Muscle of back (tissue), 11 donors: ENCODE results near the gene GPR108. TPM values are rescaled to one million over a fixed set of nuclear protein-coding genes. Genes with fewer than 3 reads are reported as not detected.

ENCODE experiments used
- DNase-seq, 3 donors: peaks; one replicate each; pipeline versions ENCODE4 v3.0.0 to v3.0.0-alpha.2; 2013
- polyA plus RNA-seq, 10 donors: library from polyadenylated mRNA; unstranded; fragments of 120-200 nt; gene quantifications; one replicate each; pipeline ENCODE4 v1.2.1, GENCODE V29; 2013; ENCODE audit not compliant: insufficient read length in 10 of 10

The GPR108 gene
- polyA plus RNA-seq, 10 donors = 20.9 to 37.4 (median 27.2) TPM

DNA sequence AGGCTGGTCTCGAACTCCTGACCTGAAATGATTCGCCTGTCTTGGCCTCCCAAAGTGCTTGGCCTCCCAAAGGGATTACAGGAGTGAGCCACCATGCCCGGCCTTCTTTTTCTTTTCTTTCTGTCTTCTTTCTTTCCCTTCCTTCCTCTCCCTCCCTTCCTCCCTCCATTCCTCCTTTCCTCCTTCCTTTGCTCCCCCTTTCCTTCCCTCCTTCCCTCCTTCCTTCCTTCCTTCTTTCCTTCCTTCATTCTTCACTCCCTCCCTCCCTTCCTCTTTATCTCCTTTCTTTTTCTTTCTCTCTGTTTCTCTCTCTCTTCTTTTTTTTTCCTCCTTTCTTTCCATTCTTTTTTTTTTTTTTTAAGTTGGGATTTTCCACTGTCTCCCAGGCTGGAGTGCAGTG is 29.0 kb downstream of the GPR108 start:
- no peak for DNase-seq

DNA sequence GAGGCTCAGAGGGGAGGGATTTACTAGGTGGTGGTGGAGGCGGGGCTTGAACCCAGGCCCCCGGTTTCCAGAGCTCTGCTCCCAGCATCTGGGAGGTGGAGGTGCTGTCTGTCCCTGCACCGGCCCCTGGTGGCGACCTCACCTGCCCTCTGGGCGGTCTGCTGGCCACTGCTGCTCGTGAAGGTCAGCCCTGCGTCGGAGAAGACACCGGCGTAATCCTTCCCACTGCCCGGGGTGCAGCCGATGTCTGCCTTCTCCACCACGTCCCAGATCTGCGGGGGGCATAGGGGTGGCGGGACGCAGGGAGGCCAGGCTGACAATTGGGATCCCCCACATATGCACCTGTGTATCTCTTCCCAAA is 29.7 kb downstream of the GPR108 start:
- no peak for DNase-seq

- DNase-seq = no peak
Observed at GRCh38 chr19:6707011-6707657, 30.2 kb downstream of the GPR108 start.

GRCh38 chr19:6706633-6706958 is 30.8 kb downstream of the GPR108 start:
- no peak for DNase-seq

DNA sequence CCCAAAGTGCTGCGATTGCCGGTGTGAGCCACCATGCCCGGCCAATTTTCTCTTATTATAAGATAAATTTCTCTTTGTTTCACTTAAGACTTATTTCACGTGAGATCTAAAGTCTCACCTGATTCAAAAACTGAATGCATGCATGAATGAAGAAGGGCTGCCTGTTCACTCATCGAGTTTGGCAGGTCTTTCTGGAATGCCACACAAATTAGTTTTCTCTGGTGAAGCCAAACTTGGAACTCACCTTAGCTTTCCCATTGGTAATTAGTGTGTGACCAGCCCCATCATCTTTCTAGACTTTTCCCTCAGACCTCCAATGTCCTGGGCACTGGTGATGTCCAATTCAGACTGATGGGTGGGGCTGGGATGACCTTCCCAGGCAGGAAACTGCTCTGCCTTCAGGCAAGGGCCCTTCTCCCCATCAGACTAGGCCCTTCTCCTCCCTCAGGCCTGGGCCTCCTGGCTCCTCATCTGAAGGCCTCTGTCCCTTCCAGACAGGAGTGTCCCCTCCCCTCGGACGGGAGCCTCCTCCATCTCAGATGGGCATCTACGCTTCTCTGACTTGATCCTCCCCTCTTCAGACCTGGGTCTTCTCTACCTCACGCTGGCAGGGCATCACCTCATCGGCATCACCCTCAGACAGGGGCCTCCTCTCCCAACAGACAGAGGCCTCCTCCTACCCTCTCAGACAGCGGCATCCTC is 31.3 kb downstream of the GPR108 start:
- no peak for DNase-seq

DNA sequence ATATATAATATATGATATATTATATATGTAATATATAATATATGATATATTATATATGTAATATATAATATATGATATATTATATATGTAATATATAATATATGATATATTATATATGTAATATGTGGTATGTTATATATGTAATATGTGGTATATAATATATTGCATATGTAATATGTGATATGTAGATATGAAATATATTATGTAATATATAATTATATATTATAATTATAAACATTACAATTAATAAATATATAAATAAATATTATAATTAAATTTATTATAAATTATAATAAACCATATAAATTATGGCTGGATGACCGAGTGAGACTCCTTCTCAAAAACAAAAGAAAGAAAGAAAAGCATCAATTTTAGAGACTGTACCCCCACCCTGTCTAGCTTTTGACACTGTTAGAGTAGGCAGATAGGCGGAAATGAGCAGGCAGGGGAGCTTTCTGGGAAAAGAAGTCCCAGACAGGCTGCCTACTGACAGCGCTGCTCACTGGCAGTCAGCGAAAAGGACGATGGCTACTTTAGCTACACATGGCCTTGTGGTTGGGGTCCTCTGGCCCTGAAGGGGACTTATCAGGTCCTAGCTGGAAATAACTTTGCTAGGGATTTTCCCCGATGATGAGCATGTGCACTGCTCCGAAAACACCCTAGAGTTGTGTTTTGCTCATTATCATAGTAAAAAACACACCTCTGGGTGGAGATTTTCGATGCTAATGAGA is 36.6 kb downstream of the GPR108 start:
- DNase-seq = no peak

DNA sequence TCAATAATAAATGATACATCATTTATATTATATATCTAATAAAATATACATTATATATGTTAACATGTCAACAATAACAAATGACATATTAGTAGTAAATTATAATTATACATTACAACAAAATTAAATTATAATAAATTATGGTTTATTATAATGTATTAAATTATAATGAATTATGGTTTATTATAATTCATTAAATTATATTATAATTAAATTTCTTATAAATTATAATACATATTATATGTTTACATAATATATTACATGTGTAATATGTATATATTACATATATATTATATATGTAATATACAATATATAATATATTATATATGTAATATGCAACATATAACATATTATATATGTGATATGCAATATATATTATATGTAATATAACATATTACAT is 37.4 kb downstream of the GPR108 start:
- no peak for DNase-seq

GRCh38 chr19:6697291-6697690 is 40.1 kb downstream of the GPR108 start:
- DNase-seq = no peak

DNA sequence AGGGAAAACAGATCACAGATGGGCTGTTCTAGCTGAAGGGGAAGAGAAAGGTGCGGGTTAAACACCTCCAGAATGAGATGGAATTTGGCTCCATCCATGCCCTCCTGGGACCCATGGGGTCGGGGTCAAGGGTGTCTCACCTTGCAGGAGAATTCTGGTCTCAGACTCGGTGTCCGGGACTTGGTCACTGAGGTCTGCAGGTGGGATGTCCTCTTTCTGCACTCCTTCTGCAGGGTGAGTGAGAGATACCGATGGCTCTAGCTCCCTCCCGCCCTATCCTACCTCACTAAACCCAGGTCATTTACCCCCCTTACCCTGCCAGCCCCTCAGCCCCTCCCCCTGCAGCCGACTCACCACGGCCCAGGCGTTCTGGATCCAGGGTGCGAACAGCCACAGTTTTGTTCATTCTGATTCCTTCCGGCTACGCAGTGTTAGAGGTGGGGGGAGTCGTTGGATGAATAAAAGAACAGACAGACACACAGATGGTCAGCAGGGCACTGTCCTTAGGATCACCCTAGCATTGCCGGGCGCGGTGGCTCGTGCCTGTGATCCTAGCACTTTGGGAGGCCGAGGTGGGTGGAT is 41.0 kb downstream of the GPR108 start:
- no peak for DNase-seq

- no peak for DNase-seq
Observed at GRCh38 chr19:6694147-6694815, 43.1 kb downstream of the GPR108 start.

DNA sequence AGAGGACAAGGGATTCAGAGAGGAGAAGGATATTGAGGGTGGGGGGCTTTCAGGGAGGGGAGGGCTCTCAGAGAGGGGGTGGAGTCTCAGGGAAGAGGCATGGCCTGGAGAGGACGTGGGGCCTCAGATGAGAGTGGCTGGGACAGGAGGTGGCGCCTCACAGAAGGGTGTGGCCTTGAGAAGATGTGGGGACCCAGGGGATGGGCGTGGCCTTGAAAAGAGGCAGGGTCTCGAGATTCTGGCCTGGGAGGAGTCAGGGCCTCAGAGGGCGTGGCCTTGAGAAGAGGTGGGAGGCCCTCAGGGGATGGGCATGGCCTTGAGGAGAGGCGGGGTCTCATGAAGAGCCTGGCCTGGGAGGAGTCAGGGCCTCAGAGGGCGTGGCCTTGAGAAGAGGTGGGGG is 43.7 kb downstream of the GPR108 start:
- no peak for DNase-seq

- DNase-seq = no peak
Observed at GRCh38 chr19:6693056-6693471, 44.3 kb downstream of the GPR108 start.

DNA sequence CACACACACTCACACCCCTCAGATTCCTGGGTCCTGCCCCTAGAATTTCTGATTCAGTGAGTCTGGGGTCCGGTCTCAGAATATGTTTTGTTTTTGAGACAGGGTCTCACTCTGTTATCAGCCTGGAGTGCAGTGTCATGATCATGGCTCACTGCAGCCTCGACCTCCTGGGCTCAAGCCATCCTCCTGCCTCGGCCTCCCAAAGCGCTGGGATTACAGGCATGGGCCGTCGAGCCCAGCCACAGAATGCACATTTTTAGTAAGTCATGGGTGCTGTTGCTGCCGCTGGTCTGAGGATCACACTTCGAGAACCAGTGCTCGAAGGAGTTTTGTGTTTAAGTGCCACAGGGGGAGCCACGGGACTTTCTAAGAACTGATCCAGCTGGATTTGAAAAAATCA is 45.4 kb downstream of the GPR108 start:
- no peak for DNase-seq

- no peak for DNase-seq
Observed at GRCh38 chr19:6691342-6691741, 46.0 kb downstream of the GPR108 start.

DNA sequence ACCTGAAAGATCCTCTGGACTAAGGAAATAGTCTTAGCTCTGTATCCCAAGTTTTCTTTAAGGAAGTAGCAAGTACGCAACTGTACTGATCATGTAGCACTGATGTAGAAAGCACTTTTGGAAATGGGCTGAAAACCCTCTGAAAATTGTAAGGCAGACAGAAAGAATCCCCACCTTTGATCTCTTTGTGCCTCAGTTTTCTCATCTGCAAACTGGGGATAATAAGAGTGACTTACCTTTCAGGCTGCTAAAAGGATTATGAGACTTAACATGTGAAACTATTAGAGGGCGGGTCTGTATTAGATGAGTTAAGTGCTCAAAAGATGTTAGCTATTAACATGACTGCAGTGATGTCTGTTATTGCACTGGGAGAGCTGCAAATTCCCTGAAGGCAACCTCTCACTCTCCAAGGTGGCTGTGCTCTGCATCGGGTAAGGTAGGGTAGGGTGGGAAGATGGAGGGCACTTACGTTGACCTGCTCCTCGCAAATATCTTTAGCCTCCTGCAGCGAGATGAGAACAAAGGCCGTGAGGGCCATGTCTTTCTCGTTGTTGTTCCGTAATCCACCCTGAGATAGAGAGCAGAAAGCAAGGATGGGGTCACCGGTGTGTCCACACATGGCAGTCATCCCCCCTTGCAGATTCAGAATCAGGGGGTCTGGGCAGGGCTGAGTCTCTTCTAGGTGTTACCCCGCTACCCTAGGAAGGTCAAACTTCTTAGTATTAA is 47.1 kb downstream of the GPR108 start:
- DNase-seq = no peak

- DNase-seq = no peak
Observed at GRCh38 chr19:6687114-6687513, 50.3 kb downstream of the GPR108 start.

GRCh38 chr19:6686628-6686975 is 50.8 kb downstream of the GPR108 start:
- DNase-seq = no peak

GRCh38 chr19:6685962-6686627 is 51.3 kb downstream of the GPR108 start:
- no peak for DNase-seq

- no peak for DNase-seq
Observed at GRCh38 chr19:6685482-6685881, 51.9 kb downstream of the GPR108 start.

DNA sequence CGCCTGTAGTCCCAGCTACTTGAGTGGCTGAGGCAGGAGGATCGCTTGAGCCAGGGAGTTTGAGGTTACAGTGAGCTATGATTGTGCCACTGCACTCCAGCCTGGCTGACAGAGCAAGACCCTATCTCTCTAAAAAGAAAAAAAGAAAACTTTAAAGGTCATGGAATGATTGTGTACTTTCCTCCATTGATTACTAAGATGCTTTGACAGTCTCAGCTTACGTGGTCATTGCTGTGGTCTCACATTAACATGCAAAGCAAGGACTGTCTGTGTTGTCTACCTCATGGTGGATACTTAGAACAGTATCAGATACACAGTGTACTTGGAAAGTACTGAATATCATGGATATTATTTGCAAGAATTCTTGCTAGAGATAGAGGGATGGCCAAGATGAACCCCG is 53.4 kb downstream of the GPR108 start:
- DNase-seq = no peak

- DNase-seq = no peak
Observed at GRCh38 chr19:6682607-6683128, 54.7 kb downstream of the GPR108 start.
